ENCODE results near the gene PTPRA.
A peak's percentile ranks its signal among the peaks of the same experiment; 100 is the strongest.
"Not testable (repeated sequence)": the region's sequence is repeated elsewhere in the genome, so short reads cannot be mapped to it uniquely, and the experiment has no call there.

PTPRA gene

GRCh38 chr20:2873010-2873746 lies at the start of gene PTPRA:
TSS of gene PTPRA (plus strand) at chr20:2873481. CDS start at chr20:2964278, 90,797 bp downstream.
- Histone ChIP-seq H3K27me3 (peaks cover 29% of the 10 kb centered on the region), H3K27ac (peak within 1 kb of the TSS; percentile 75), H3K4me3 (ENCODE audit: low read depth in 1 of 2, low read length in 1 of 2) (peak within 1 kb of the TSS; percentile 64 to 97), H3K9me3 (no peaks in the 10 kb centered on the region), H3K36me3 (no peaks in the 10 kb centered on the region), H3K4me1 (ENCODE audit: control insufficient read depth in 1 of 2, insufficient read depth in 1 of 2, low read depth in 1 of 2, low read length in 1 of 2) (peaks cover 21 to 33% of the 10 kb centered on the region in 2 experiments)
- TF ChIP-seq, protein P1, sequence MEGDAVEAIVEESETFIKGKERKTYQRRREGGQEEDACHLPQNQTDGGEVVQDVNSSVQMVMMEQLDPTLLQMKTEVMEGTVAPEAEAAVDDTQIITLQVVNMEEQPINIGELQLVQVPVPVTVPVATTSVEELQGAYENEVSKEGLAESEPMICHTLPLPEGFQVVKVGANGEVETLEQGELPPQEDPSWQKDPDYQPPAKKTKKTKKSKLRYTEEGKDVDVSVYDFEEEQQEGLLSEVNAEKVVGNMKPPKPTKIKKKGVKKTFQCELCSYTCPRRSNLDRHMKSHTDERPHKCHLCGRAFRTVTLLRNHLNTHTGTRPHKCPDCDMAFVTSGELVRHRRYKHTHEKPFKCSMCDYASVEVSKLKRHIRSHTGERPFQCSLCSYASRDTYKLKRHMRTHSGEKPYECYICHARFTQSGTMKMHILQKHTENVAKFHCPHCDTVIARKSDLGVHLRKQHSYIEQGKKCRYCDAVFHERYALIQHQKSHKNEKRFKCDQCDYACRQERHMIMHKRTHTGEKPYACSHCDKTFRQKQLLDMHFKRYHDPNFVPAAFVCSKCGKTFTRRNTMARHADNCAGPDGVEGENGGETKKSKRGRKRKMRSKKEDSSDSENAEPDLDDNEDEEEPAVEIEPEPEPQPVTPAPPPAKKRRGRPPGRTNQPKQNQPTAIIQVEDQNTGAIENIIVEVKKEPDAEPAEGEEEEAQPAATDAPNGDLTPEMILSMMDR (IDR thresholded peaks at IDR 0.05): no peak

- no peaks in the 10 kb centered on the region for H3K36me3 ChIP-seq
- no peak overlapping the region for H3K4me3 ChIP-seq (ENCODE audit: low read depth in 1 of 2, low read length in 1 of 2)
- no peak overlapping the region for H3K27ac ChIP-seq
- H3K27me3 ChIP-seq: peaks cover 64% of the 10 kb centered on the region
- H3K4me1 ChIP-seq (ENCODE audit: control insufficient read depth in 1 of 2, insufficient read depth in 1 of 2, low read depth in 1 of 2, low read length in 1 of 2): no peaks in the 10 kb centered on the region
- H3K9me3 ChIP-seq: no peaks in the 10 kb centered on the region
- TF ChIP-seq, protein P1 (IDR thresholded peaks at IDR 0.05): no peak
These were observed 47.5 kb upstream of the PTPRA start for GRCh38 chr20:2825761-2826160.

DNA sequence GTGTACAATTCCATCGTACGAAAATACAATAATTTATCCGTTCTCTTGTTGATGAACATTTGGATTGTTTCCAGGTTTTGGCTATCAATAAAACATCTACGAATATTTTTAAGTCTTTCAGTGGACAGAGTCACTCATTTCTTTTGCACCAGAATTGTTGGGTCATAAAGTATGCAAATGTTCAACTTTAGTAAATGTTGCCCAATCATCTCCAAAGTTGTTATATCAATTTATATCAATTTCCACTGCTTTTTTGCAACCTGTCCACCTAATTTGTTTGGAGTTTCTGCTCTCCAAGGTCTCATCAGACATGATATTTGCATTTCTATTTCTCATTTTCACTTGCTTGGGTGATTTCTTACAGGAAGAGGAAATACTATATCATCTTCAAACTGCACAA lies 46.6 kb upstream of the PTPRA start:
- no peak overlapping the region for H3K4me3 ChIP-seq (ENCODE audit: low read depth in 1 of 2, low read length in 1 of 2)
- H3K27me3 ChIP-seq: peaks cover 58% of the 10 kb centered on the region
- no peaks in the 10 kb centered on the region for H3K9me3 ChIP-seq
- no peaks in the 10 kb centered on the region for H3K4me1 ChIP-seq (ENCODE audit: control insufficient read depth in 1 of 2, insufficient read depth in 1 of 2, low read depth in 1 of 2, low read length in 1 of 2)
- TF ChIP-seq, protein P1 (IDR thresholded peaks at IDR 0.05): no peak
- H3K27ac ChIP-seq: no peak overlapping the region
- no peaks in the 10 kb centered on the region for H3K36me3 ChIP-seq

DNA sequence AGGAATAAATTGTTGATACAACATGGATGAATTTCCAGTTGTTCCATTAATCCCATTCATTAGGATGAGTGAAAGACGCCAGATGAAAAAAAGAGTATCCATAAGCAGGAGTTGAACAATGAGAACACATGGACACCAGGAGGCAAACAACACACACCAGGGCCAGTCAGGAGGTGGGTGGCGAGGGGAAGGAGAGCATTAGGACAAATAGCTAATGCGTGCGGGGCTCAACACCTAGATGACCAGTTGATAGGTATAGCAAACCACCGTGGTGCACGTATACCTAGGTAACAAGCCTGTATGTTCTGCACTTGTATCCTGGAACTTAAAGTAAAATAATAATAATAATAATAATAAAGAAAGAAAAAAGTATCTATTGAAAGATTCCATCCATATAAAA lies 43.9 kb upstream of the PTPRA start:
- TF ChIP-seq, protein P1 (IDR thresholded peaks at IDR 0.05): no peak
- Histone ChIP-seq H3K9me3 (no peaks in the 10 kb centered on the region), H3K36me3 (no peaks in the 10 kb centered on the region), H3K4me1 (ENCODE audit: control insufficient read depth in 1 of 2, insufficient read depth in 1 of 2, low read depth in 1 of 2, low read length in 1 of 2) (no peaks in the 10 kb centered on the region), H3K4me3 (ENCODE audit: low read depth in 1 of 2, low read length in 1 of 2) (no peak overlapping the region), H3K27me3 (peaks cover 52% of the 10 kb centered on the region), H3K27ac (no peak overlapping the region)

DNA sequence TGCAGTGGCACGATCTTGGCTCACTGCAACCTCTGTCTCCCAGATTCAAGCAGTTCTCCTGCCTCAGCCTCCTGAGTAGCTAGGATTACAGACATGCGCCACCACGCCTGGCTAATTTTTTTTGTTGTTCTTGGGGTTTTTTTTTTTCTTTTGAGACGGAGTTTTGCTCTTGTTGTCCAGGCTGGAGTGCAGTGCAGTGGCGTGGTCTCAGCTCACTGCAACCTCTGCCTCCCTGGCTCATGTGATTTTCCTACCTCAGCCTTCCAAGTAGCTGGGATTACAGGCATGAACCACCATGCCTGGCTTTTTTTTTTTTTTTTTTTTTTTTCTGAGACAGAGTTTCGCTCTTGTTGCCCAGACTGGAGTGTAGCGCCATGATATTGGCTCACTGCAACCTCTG lies 42.1 kb upstream of the PTPRA start:
- H3K36me3 ChIP-seq; H3K4me1 ChIP-seq (ENCODE audit: control insufficient read depth in 1 of 2, insufficient read depth in 1 of 2, low read depth in 1 of 2, low read length in 1 of 2); H3K27ac ChIP-seq; H3K4me3 ChIP-seq (ENCODE audit: low read depth in 1 of 2, low read length in 1 of 2); H3K9me3 ChIP-seq: not testable (repeated sequence)
- H3K27me3 ChIP-seq: peaks cover 46% of the 10 kb centered on the region

- H3K27ac ChIP-seq: no peak overlapping the region
These were observed 39.5 kb upstream of the PTPRA start for GRCh38 chr20:2833761-2834160.

More at GRCh38 chr20:2833761-2834160, 39.5 kb upstream of the PTPRA start:
- H3K4me1 ChIP-seq (ENCODE audit: control insufficient read depth in 1 of 2, insufficient read depth in 1 of 2, low read depth in 1 of 2, low read length in 1 of 2): no peaks in the 10 kb centered on the region
- no peak overlapping the region for H3K4me3 ChIP-seq (ENCODE audit: low read depth in 1 of 2, low read length in 1 of 2)
- H3K27me3 ChIP-seq: peaks cover 20% of the 10 kb centered on the region
- no peaks in the 10 kb centered on the region for H3K9me3 ChIP-seq
- H3K36me3 ChIP-seq: no peaks in the 10 kb centered on the region
- TF ChIP-seq, protein P1 (IDR thresholded peaks at IDR 0.05): no peak

All from neutrophil (primary cell).